Measurements from ENCODE around the gene ADCK1.

DNA sequence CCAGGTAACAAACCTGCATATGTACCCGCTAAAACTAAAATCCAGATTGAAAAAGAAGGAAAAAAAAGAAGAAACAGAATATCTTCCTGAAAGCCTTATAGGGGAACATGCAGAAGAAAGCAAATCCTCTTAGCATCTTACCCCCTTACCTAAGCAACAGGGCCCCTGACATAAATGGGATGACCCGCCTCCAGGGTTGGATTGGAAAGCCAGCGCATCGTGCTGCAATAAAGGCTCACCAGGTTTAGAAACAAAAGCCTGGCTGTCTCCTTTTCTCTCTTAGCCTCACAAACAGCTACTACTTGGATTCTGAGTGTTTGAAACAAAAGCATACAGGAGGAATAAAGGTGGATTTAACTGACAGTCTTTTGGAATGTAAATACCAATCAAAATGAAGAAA lies 13.8 kb upstream of the ADCK1 start:
- TF ChIP-seq, protein P1, sequence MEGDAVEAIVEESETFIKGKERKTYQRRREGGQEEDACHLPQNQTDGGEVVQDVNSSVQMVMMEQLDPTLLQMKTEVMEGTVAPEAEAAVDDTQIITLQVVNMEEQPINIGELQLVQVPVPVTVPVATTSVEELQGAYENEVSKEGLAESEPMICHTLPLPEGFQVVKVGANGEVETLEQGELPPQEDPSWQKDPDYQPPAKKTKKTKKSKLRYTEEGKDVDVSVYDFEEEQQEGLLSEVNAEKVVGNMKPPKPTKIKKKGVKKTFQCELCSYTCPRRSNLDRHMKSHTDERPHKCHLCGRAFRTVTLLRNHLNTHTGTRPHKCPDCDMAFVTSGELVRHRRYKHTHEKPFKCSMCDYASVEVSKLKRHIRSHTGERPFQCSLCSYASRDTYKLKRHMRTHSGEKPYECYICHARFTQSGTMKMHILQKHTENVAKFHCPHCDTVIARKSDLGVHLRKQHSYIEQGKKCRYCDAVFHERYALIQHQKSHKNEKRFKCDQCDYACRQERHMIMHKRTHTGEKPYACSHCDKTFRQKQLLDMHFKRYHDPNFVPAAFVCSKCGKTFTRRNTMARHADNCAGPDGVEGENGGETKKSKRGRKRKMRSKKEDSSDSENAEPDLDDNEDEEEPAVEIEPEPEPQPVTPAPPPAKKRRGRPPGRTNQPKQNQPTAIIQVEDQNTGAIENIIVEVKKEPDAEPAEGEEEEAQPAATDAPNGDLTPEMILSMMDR (IDR thresholded peaks at IDR 0.05), result no peak
- TF ChIP-seq POLR2AphosphoS5 (IDR thresholded peaks at IDR 0.05) (no peak), POLR2A (IDR thresholded peaks at IDR 0.05) (no peak)
